Osteoblast (primary cell): ENCODE results near the gene TPRG1. TPM values are rescaled to one million over a fixed set of nuclear protein-coding genes. Genes with fewer than 3 reads are reported as not detected.

Source experiments
- DNase-seq: peaks from one replicate; pipeline ENCODE4 v3.0.0; 2011; ENCODE audit warnings: low spot score, mixed read lengths; ENCODE audit not compliant: insufficient read length; ENCODE audit errors: missing footprints
- H2AFZ ChIP-seq: 2 replicates; pipeline ENCODE4 v1.6.0; 2011; ENCODE audit warnings: mild to moderate bottlenecking, low read length
- H3K27ac ChIP-seq: 2 replicates; pipeline ENCODE4 v1.5.1; 2011; ENCODE audit warnings: mild to moderate bottlenecking, low read depth, low read length, moderate library complexity
- H3K27me3 ChIP-seq: 2 replicates; pipeline ENCODE4 v1.6.0; 2012; ENCODE audit warnings: mild to moderate bottlenecking, control low read depth, inconsistent platforms, low read length, moderate library complexity; ENCODE audit not compliant: insufficient read depth
- H3K36me3 ChIP-seq: 2 replicates; pipeline ENCODE4 v1.5.1; 2011; ENCODE audit warnings: mild to moderate bottlenecking, low read length, control low read depth, moderate library complexity; ENCODE audit not compliant: insufficient read depth
- H3K4me1 ChIP-seq: 2 replicates; pipeline ENCODE4 v1.5.1; 2011; ENCODE audit warnings: mild to moderate bottlenecking, low read length, control low read depth, moderate library complexity; ENCODE audit not compliant: insufficient read depth
- H3K4me2 ChIP-seq: 2 replicates; pipeline ENCODE4 v1.6.0; 2011; ENCODE audit warnings: mild to moderate bottlenecking, low read length; ENCODE audit not compliant: insufficient read depth
- H3K4me3 ChIP-seq: fragments of 200-600 bp; sonication (generic); 3 replicates; pipeline ENCODE4 v1.5.1; 2012; ENCODE audit warnings: mild to moderate bottlenecking, low read length, inconsistent platforms; ENCODE audit not compliant: insufficient read depth
- H3K79me2 ChIP-seq: 2 replicates; pipeline ENCODE4 v1.6.0; 2012; ENCODE audit warnings: mild to moderate bottlenecking, low read length, control low read depth, inconsistent platforms; ENCODE audit not compliant: insufficient read depth
- H3K9me3 ChIP-seq: 2 replicates; pipeline ENCODE4 v1.5.1; 2011; ENCODE audit warnings: low read depth, low read length, control low read depth
- H4K20me1 ChIP-seq: 2 replicates; pipeline ENCODE4 v1.6.0; 2012; ENCODE audit warnings: mild to moderate bottlenecking, low read length, control low read depth; ENCODE audit not compliant: insufficient read depth
- CTCF ChIP-seq: IDR thresholded peaks from 2 replicates; pipeline ENCODE4 v1.5.1; 2011; ENCODE audit warnings: mild to moderate bottlenecking, low read depth, low read length, moderate library complexity; ENCODE audit errors: extremely low read depth
- total RNA-seq: library from RNA; depleted of rRNA; stranded (reverse); fragments of >200 nt; gene quantifications from 2 replicates; pipeline ENCODE4 v1.2.3, GENCODE V29; 2012

TPRG1 gene
- total RNA-seq, 1 donor, result 6.5 TPM

- Histone ChIP-seq H2AFZ (peak overlapping the region; percentile 93), H3K9me3 (no peaks in the 10 kb centered on the region), H3K27me3 (no peaks in the 10 kb centered on the region), H3K79me2 (no peaks in the 10 kb centered on the region), H3K4me1 (peaks cover 11% of the 10 kb centered on the region), H4K20me1 (no peaks in the 10 kb centered on the region), H3K36me3 (no peaks in the 10 kb centered on the region), H3K27ac (peak overlapping the region; percentile 48), H3K4me2 (peak overlapping the region; percentile 82), H3K4me3 (peak overlapping the region; percentile 55)
- DNase-seq, result peak; percentile 10
- TF ChIP-seq CTCF, result no peak
These were observed 39.5 kb upstream of the TPRG1 start for GRCh38 chr3:189132231-189132671.

- peak overlapping the region; percentile 93 for H2AFZ ChIP-seq
- H3K27ac ChIP-seq, result no peak overlapping the region
- no peaks in the 10 kb centered on the region for H3K9me3 ChIP-seq
- no peaks in the 10 kb centered on the region for H3K27me3 ChIP-seq
- peak overlapping the region; percentile 82 for H3K4me2 ChIP-seq
- peaks cover 11% of the 10 kb centered on the region for H3K4me1 ChIP-seq
- no peak for DNase-seq
- no peaks in the 10 kb centered on the region for H3K79me2 ChIP-seq
- no peaks in the 10 kb centered on the region for H4K20me1 ChIP-seq
- no peak for TF ChIP-seq CTCF
- no peak overlapping the region for H3K4me3 ChIP-seq
- H3K36me3 ChIP-seq, result no peaks in the 10 kb centered on the region
These were observed 38.9 kb upstream of the TPRG1 start for GRCh38 chr3:189132839-189133238.

DNA sequence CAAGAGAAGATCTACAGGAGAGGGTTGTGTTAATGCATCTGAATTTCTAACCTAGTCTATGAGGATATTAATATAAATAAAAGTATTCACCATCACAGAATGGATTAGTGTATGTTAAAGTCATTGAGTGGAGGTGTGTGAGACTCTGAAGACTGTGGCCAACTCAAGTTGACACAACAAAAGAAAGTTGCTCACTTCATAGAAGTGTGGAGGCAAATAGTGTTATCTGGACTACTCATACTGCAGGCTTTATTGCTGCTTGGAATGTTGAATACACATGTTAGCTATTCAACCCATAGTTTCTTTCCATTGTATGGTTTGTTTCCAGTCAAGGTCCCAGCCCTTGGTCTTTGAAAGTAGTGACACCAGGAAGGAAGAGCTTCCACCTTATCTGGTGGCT is 38.0 kb upstream of the TPRG1 start:
- H3K27me3 ChIP-seq, result peaks cover 6% of the 10 kb centered on the region
- no peak for TF ChIP-seq CTCF
- H3K4me3 ChIP-seq, result no peak overlapping the region
- H3K79me2 ChIP-seq, result no peaks in the 10 kb centered on the region
- DNase-seq, result no peak
- H3K9me3 ChIP-seq, result no peaks in the 10 kb centered on the region
- peaks cover 11% of the 10 kb centered on the region for H3K4me1 ChIP-seq
- no peaks in the 10 kb centered on the region for H4K20me1 ChIP-seq
- no peak overlapping the region for H3K27ac ChIP-seq
- no peak overlapping the region for H2AFZ ChIP-seq
- no peaks in the 10 kb centered on the region for H3K36me3 ChIP-seq
- H3K4me2 ChIP-seq, result no peak overlapping the region

DNA sequence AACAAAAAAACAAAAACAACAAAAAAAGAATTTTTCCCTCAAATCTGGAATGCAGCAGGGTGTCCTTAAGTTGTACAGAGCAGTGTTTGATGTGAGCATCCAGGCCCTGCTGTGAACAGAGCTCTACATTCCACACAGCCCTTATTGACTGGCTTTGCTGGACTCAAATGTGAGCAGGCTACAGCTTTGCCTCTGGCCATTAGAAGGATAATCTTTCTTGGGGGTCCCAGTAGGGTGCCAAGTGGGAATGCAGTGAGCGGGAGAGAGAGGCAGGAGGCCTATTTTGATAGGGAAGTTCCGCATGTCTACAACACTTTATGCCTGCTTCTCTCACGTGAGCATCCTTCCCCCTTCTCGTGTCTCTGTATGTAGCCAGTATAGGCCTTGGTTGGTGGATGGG is 34.4 kb upstream of the TPRG1 start:
- Histone ChIP-seq H3K79me2 (no peaks in the 10 kb centered on the region), H2AFZ (no peak overlapping the region), H4K20me1 (no peaks in the 10 kb centered on the region), H3K27me3 (peaks cover 13% of the 10 kb centered on the region), H3K4me1 (peaks cover 5% of the 10 kb centered on the region), H3K27ac (no peak overlapping the region), H3K4me2 (no peak overlapping the region), H3K36me3 (no peaks in the 10 kb centered on the region), H3K4me3 (no peak overlapping the region), H3K9me3 (no peaks in the 10 kb centered on the region)
- no peak for DNase-seq
- TF ChIP-seq CTCF, result no peak
